ENCODE results near the gene KCTD16.

The KCTD16 gene

DNA sequence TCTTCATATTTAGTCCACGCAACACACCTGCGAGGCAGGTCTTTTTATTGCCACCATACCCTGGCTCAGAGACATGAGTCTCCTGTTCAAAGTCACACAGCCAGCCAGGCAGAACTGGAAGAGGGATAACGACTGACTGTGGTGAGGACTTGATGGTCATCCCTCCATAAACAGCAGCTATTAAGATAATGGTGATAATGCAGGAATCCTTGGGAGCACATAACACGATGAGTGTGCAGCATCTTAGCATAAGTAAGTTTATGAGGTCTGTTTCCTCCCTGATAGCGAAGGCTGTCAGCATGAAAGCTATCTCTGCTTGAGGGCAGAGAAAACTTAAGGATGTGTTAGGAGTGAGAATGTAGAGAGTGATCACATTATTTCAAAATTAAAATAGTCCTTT is 30.9 kb downstream of the KCTD16 start:
- Histone ChIP-seq H3K27me3 (replicated peaks; ENCODE audit: control insufficient read depth, insufficient read depth, low read length) (no peaks in the 10 kb centered on the region), H3K36me3 (ENCODE audit: control insufficient read depth, insufficient read depth, low read length) (no peaks in the 10 kb centered on the region), H3K4me3 (replicated peaks; ENCODE audit: low read depth, low read length) (no peak overlapping the region)
- TF ChIP-seq CTCF (IDR thresholded peaks at IDR 0.05; ENCODE audit: insufficient read depth, low read length, poor library complexity, severe bottlenecking) = no peak
- no peak for DNase-seq (ENCODE audit: extremely low read depth, insufficient read length)

DNA sequence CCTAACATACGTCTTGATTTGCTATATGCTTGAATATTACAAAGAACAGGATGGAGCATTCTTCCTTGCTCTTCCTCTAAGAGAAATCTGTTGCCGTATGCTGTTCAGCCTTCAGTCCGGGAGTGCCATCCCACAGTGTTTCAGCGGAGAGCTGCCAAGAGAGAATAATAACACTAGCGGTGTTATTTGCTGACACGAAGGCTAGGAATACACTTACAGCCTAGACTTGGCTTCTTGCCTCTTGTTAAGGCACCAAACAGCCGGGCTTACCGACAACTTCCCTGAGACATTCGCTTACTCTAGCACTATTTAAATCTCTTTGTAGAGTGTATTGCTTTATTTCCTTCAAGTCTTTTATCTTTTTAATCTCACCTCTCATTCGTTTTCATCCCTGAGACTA is 31.4 kb downstream of the KCTD16 start:
- TF ChIP-seq CTCF (IDR thresholded peaks at IDR 0.05; ENCODE audit: insufficient read depth, low read length, poor library complexity, severe bottlenecking) = no peak
- Histone ChIP-seq H3K27me3 (replicated peaks; ENCODE audit: control insufficient read depth, insufficient read depth, low read length) (no peaks in the 10 kb centered on the region), H3K4me3 (replicated peaks; ENCODE audit: low read depth, low read length) (no peak overlapping the region), H3K36me3 (ENCODE audit: control insufficient read depth, insufficient read depth, low read length) (no peaks in the 10 kb centered on the region)
- no peak for DNase-seq (ENCODE audit: extremely low read depth, insufficient read length)

DNA sequence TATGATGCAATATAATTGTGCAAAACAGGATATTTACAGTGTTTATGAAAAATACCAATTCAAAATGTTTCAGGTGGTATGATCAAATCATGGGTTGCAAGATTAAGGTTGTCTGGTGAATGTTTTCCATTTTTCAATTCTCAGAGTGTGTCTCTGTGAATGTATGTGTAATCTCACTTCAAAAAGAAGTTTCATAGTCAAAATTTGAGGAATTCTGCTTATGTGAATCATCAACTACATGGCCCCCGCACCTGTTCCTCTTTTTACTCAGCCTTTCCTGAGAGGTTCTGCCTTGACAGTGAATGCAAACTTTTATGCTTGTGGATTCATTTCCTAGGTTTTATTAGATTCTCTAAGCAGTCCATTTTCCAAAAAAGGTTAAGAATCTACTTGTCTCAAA is 32.1 kb downstream of the KCTD16 start:
- Histone ChIP-seq H3K4me3 (replicated peaks; ENCODE audit: low read depth, low read length) (no peak overlapping the region), H3K27me3 (replicated peaks; ENCODE audit: control insufficient read depth, insufficient read depth, low read length) (no peaks in the 10 kb centered on the region), H3K36me3 (ENCODE audit: control insufficient read depth, insufficient read depth, low read length) (no peaks in the 10 kb centered on the region)
- no peak for TF ChIP-seq CTCF (IDR thresholded peaks at IDR 0.05; ENCODE audit: insufficient read depth, low read length, poor library complexity, severe bottlenecking)
- no peak for DNase-seq (ENCODE audit: extremely low read depth, insufficient read length)

DNA sequence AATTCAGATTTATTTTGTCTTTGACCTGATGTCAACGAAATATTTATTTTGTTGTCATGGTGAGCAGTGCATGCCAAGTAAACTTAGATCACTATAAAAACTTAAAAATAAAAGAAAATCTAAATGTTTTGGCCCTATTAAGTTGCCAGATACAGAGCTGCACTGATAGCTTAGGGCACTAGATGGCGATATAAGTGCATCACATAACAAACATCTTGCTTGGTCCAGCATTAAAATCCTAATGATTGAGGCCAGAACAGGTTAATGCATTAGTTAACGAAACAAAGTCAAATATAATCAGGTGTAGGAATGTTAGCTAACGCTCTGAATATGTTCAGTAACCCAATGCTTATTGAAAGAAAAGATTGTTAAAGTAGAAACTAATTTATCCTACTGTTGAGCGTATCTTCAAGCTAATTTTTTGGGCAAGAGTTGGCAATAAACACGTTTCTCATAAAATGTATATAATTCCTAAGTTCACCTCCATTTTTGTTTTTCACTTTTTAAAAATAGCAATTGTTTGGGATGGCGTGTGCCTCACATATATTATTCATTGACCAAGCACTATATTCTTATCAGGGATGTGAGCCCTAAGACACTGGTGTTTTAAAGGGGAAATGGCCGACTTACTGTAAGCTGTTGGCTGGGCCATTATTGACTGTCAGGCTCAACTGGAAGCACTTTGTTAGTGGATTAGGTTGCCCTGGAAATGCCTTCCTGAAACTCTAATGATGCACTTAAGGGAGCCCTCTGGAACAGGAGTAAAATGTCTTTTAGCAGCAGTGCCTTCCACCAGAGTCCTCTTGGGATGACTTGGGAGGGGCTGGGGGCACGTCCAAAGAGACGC is 33.3 kb downstream of the KCTD16 start:
- H3K4me3 ChIP-seq (replicated peaks; ENCODE audit: low read depth, low read length) = no peak overlapping the region
- no peak for DNase-seq (ENCODE audit: extremely low read depth, insufficient read length)
- no peaks in the 10 kb centered on the region for H3K36me3 ChIP-seq (ENCODE audit: control insufficient read depth, insufficient read depth, low read length)
- H3K27me3 ChIP-seq (replicated peaks; ENCODE audit: control insufficient read depth, insufficient read depth, low read length) = no peaks in the 10 kb centered on the region
- peak; percentile 77 for TF ChIP-seq CTCF (IDR thresholded peaks at IDR 0.05; ENCODE audit: insufficient read depth, low read length, poor library complexity, severe bottlenecking)

- no peak overlapping the region for H3K4me3 ChIP-seq (replicated peaks; ENCODE audit: low read depth, low read length)
Measured at GRCh38 chr5:144205141-144205551, 34.5 kb downstream of the KCTD16 start.

More at GRCh38 chr5:144205141-144205551, 34.5 kb downstream of the KCTD16 start:
- H3K27me3 ChIP-seq (replicated peaks; ENCODE audit: control insufficient read depth, insufficient read depth, low read length) = no peaks in the 10 kb centered on the region
- H3K36me3 ChIP-seq (ENCODE audit: control insufficient read depth, insufficient read depth, low read length) = no peaks in the 10 kb centered on the region
- no peak for DNase-seq (ENCODE audit: extremely low read depth, insufficient read length)
- no peak for TF ChIP-seq CTCF (IDR thresholded peaks at IDR 0.05; ENCODE audit: insufficient read depth, low read length, poor library complexity, severe bottlenecking)
